ENCODE results near the gene TBXA2R. TPM values are rescaled to one million over a fixed set of nuclear protein-coding genes. Genes with fewer than 3 reads are reported as not detected.

Gene TBXA2R
- total and polyA plus RNA-seq, 2 experiments from 2014 or later, result 0.70 to 2.0 TPM

DNA sequence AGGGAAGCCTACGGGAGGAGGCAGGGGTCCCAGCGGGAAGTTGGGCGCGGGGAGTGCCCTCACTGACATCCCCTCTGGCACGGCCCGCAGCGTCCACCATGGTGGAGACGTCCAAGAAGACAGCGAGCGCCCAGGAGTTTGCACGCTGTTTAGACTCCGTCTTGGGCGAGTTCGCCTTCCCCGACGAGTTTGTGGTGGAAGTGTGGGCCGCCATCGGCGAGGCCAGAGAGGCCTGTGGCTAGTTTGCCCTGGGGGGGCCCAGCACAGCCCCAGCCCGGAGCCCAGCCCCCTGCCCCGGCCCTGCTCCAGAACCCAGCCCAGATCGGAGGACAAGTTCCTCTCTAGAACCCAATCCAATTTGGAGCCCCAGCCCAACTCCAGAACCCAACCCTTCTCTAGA lies 16.7 kb downstream of the TBXA2R start:
- H3K27me3 ChIP-seq, result peaks cover 25% of the 10 kb centered on the region
- no peaks in the 10 kb centered on the region for H4K20me1 ChIP-seq (ENCODE audit: insufficient read depth, poor library complexity, severe bottlenecking)
- no peaks in the 10 kb centered on the region for H3K36me3 ChIP-seq (replicated peaks; ENCODE audit: insufficient read depth, low read depth)
- no peaks in the 10 kb centered on the region for H3K9me2 ChIP-seq (replicated peaks; ENCODE audit: insufficient read depth)
- no peaks in the 10 kb centered on the region for H3K79me2 ChIP-seq
- no peak for DNase-seq (ENCODE audit: low spot score)
- no peak overlapping the region for H2AFZ ChIP-seq
- no peaks in the 10 kb centered on the region for H3K9me3 ChIP-seq (ENCODE audit: low read depth)
- no peaks in the 10 kb centered on the region for H3K4me1 ChIP-seq (ENCODE audit: insufficient read depth)
- no peak overlapping the region for H3K4me3 ChIP-seq
- TF ChIP-seq EZH2phosphoT487 (IDR thresholded peaks at IDR 0.05; ENCODE audit: low read depth, severe bottlenecking, unreplicated experiment), result no peak
- no peak for TF ChIP-seq EZH2 (IDR thresholded peaks at IDR 0.05; ENCODE audit: borderline replicate concordance)
- TF ChIP-seq, protein P1, sequence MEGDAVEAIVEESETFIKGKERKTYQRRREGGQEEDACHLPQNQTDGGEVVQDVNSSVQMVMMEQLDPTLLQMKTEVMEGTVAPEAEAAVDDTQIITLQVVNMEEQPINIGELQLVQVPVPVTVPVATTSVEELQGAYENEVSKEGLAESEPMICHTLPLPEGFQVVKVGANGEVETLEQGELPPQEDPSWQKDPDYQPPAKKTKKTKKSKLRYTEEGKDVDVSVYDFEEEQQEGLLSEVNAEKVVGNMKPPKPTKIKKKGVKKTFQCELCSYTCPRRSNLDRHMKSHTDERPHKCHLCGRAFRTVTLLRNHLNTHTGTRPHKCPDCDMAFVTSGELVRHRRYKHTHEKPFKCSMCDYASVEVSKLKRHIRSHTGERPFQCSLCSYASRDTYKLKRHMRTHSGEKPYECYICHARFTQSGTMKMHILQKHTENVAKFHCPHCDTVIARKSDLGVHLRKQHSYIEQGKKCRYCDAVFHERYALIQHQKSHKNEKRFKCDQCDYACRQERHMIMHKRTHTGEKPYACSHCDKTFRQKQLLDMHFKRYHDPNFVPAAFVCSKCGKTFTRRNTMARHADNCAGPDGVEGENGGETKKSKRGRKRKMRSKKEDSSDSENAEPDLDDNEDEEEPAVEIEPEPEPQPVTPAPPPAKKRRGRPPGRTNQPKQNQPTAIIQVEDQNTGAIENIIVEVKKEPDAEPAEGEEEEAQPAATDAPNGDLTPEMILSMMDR (IDR thresholded peaks at IDR 0.05; ENCODE audit: poor library complexity), result no peak
- H3K4me2 ChIP-seq, result no peak overlapping the region
- WGBS (ENCODE audit: low lambda C conversion rate, missing lambda C conversion rate), result 95% methylated on average over 18 of the region's 22 CpGs
- no peak overlapping the region for H3K27ac ChIP-seq

DNA sequence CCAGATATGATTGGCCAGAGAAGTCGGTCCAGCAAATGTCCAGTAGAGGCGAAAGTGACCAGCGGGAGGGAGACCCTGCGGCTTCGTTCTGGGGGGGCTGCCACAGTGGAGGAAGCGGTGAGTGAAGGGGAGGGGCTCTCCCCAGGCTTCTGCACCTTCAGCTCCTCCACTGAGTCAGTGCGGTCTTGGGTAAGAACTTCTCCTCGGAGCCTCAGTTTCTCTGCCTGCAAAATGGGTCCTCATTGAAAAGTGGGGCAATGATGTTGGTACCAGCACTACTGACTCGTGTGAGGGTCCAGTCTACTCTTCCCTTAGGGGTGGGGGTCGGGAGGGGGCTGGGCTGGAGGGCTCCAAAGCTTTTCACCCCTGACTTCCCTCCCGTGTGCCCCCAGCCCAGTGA lies 17.2 kb downstream of the TBXA2R start:
- H4K20me1 ChIP-seq (ENCODE audit: insufficient read depth, poor library complexity, severe bottlenecking), result no peaks in the 10 kb centered on the region
- 90% methylated on average over 9 of the region's 11 CpGs for WGBS (ENCODE audit: low lambda C conversion rate, missing lambda C conversion rate)
- H3K4me3 ChIP-seq, result no peak overlapping the region
- no peak overlapping the region for H3K27ac ChIP-seq
- H3K4me1 ChIP-seq (ENCODE audit: insufficient read depth), result no peaks in the 10 kb centered on the region
- no peak overlapping the region for H3K4me2 ChIP-seq
- no peak for DNase-seq (ENCODE audit: low spot score)
- no peaks in the 10 kb centered on the region for H3K36me3 ChIP-seq (replicated peaks; ENCODE audit: insufficient read depth, low read depth)
- no peaks in the 10 kb centered on the region for H3K9me2 ChIP-seq (replicated peaks; ENCODE audit: insufficient read depth)
- TF ChIP-seq EZH2phosphoT487 (IDR thresholded peaks at IDR 0.05; ENCODE audit: low read depth, severe bottlenecking, unreplicated experiment) (no peak), EZH2 (IDR thresholded peaks at IDR 0.05; ENCODE audit: borderline replicate concordance) (no peak)
- TF ChIP-seq, protein P1 (IDR thresholded peaks at IDR 0.05; ENCODE audit: poor library complexity), result no peak
- H3K27me3 ChIP-seq, result peaks cover 28% of the 10 kb centered on the region
- H3K9me3 ChIP-seq (ENCODE audit: low read depth), result no peaks in the 10 kb centered on the region
- no peaks in the 10 kb centered on the region for H3K79me2 ChIP-seq
- no peak overlapping the region for H2AFZ ChIP-seq

- no peak for DNase-seq (ENCODE audit: low spot score)
- H3K9me2 ChIP-seq (replicated peaks; ENCODE audit: insufficient read depth), result no peaks in the 10 kb centered on the region
- no peaks in the 10 kb centered on the region for H3K9me3 ChIP-seq (ENCODE audit: low read depth)
- no peaks in the 10 kb centered on the region for H3K36me3 ChIP-seq (replicated peaks; ENCODE audit: insufficient read depth, low read depth)
- 71% methylated on average over 30 of the region's 31 CpGs for WGBS (ENCODE audit: low lambda C conversion rate, missing lambda C conversion rate)
- H3K4me3 ChIP-seq, result no peak overlapping the region
- no peak overlapping the region for H3K27ac ChIP-seq
- H4K20me1 ChIP-seq (ENCODE audit: insufficient read depth, poor library complexity, severe bottlenecking), result no peaks in the 10 kb centered on the region
- no peak overlapping the region for H3K4me2 ChIP-seq
- no peak for TF ChIP-seq EZH2phosphoT487 (IDR thresholded peaks at IDR 0.05; ENCODE audit: low read depth, severe bottlenecking, unreplicated experiment)
- TF ChIP-seq EZH2 (IDR thresholded peaks at IDR 0.05; ENCODE audit: borderline replicate concordance), result no peak
- TF ChIP-seq, protein P1 (IDR thresholded peaks at IDR 0.05; ENCODE audit: poor library complexity), result no peak
- H2AFZ ChIP-seq, result no peak overlapping the region
- no peaks in the 10 kb centered on the region for H3K79me2 ChIP-seq
- peaks cover 36% of the 10 kb centered on the region for H3K27me3 ChIP-seq
- H3K4me1 ChIP-seq (ENCODE audit: insufficient read depth), result no peaks in the 10 kb centered on the region
Measured at GRCh38 chr19:3586707-3587346, 19.8 kb downstream of the TBXA2R start.
